ENCODE results near the gene CACNG8. TPM values are rescaled to one million over a fixed set of nuclear protein-coding genes. Genes with fewer than 3 reads are reported as not detected.

Gene CACNG8
- 0.39 TPM for polyA plus RNA-seq (2013, experiment 1 of 2)
- 0.42 TPM for polyA plus RNA-seq (2013, experiment 2 of 2)

DNA sequence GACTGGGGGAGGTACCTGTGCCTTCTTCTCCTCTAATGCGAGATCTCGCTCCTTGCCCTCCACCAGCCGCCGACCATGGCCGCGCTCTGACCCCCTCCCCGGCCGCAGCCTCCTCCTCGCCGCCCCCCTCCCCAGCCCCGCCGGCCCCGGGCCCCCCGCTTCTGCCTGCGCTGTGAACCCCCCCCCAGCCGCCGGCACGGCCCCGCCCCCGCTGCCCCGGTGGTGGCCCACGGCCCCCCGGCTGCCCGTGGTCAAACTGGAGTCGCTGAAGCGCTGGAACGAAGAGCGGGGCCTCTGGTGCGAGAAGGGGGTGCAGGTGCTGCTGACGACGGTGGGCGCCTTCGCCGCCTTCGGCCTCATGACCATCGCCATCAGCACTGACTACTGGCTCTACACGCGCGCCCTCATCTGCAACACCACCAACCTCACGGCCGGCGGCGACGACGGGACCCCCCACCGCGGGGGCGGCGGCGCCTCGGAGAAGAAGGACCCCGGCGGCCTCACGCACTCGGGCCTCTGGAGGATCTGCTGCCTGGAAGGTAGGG is at the start of gene CACNG8:
Gene CACNG8, plus strand, starts transcription at position 51 of the 545 bp plus-strand sequence.
- Histone ChIP-seq H2BK5ac (ENCODE audit: low read length) (no peak within 1 kb of the TSS), H3K27me3 (ENCODE audit: insufficient read depth, low read length, poor library complexity) (no peaks in the 10 kb centered on the region), H3K23ac (ENCODE audit: low read length) (no peak within 1 kb of the TSS), H2AK5ac (ENCODE audit: low read length) (no peak within 1 kb of the TSS), H2BK120ac (ENCODE audit: low read depth, low read length) (no peak within 1 kb of the TSS), H3K18ac (ENCODE audit: low read length) (no peak within 1 kb of the TSS), H4K5ac (ENCODE audit: low read length) (no peak within 1 kb of the TSS), H3K36me3 (ENCODE audit: control insufficient read depth, insufficient read depth, low read length) (no peaks in the 10 kb centered on the region), H3K79me1 (ENCODE audit: low read length) (peaks cover 2% of the 10 kb centered on the region), H3K79me2 (ENCODE audit: control insufficient read depth, insufficient read depth, low read length) (no peaks in the 10 kb centered on the region), H3K27ac (ENCODE audit: low read depth, low read length) (no peak within 1 kb of the TSS), H3K4me3 (ENCODE audit: low read length) (peak within 1 kb of the TSS; percentile 17), H2BK15ac (replicated peaks; ENCODE audit: low read depth) (no peak within 1 kb of the TSS), H3K56ac (ENCODE audit: low read length) (peak within 1 kb of the TSS; percentile 70), H4K8ac (ENCODE audit: low read depth, low read length) (no peak within 1 kb of the TSS), H3K4me2 (ENCODE audit: low read length) (peak within 1 kb of the TSS; percentile 49), H3K4me1 (ENCODE audit: control insufficient read depth, low read depth, low read length) (peaks cover 10% of the 10 kb centered on the region), H3K4ac (ENCODE audit: low read depth, low read length) (no peak within 1 kb of the TSS), H3K9ac (ENCODE audit: low read length) (peak within 1 kb of the TSS; percentile 52)
- WGBS (ENCODE audit: extremely low coverage, insufficient coverage, low lambda C conversion rate): no CpG with 5 or more reads among the region's 55 CpGs
- DNase-seq: no peak

DNA sequence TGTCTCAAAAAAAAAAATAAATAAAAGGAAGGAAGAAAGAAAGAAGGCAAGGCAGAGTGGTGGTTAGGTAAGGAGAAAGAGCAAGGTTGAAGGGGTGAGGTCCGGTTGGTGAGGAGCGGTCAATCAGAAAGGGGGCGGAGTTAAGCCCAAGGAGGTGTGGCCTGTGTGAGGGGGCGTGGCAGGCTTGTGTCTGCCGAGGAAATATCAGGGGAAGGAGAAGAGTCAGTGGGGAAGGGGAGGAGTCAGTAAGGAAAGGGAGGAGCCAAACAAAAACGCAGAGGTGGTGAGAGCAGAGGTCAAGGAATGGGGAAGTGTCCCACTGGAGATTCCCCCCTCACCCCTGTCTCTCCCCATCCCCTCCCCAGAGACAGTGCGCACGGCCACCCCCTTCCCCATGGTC is 47.7 kb upstream of the CACNG8 start:
- peak; percentile 57 for DNase-seq

DNA sequence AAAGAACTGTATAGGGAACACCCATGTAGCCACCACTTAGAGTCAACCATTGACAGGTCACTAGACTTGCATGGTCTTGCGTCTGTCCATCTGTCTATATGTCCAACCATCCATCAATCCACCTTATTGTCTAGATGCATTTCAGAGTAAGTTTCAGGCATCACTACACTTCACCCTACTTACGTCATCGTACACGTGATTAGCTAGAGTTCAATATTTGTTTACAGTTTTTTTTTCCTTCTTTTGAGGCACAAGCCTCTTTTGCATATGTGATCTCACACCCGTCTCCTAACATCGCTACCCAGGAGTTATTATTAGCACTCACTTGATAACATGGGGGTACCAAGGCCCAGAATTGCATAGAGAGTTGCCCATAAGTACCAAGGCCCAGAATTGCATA is 46.7 kb upstream of the CACNG8 start:
- Histone ChIP-seq H3K36me3 (ENCODE audit: control insufficient read depth, insufficient read depth, low read length) (peaks cover 2% of the 10 kb centered on the region), H3K27ac (ENCODE audit: low read depth, low read length) (no peak overlapping the region), H3K27me3 (ENCODE audit: insufficient read depth, low read length, poor library complexity) (no peaks in the 10 kb centered on the region), H3K56ac (ENCODE audit: low read length) (no peak overlapping the region), H2BK15ac (replicated peaks; ENCODE audit: low read depth) (no peak overlapping the region), H2BK5ac (ENCODE audit: low read length) (no peak overlapping the region), H3K4me1 (ENCODE audit: control insufficient read depth, low read depth, low read length) (no peaks in the 10 kb centered on the region), H3K79me1 (ENCODE audit: low read length) (no peaks in the 10 kb centered on the region), H4K8ac (ENCODE audit: low read depth, low read length) (no peak overlapping the region), H2AK5ac (ENCODE audit: low read length) (no peak overlapping the region), H3K79me2 (ENCODE audit: control insufficient read depth, insufficient read depth, low read length) (no peaks in the 10 kb centered on the region), H2BK120ac (ENCODE audit: low read depth, low read length) (no peak overlapping the region), H3K18ac (ENCODE audit: low read length) (no peak overlapping the region), H3K4me3 (ENCODE audit: low read length) (no peak overlapping the region), H3K9ac (ENCODE audit: low read length) (no peak overlapping the region), H4K5ac (ENCODE audit: low read length) (no peak overlapping the region), H3K4me2 (ENCODE audit: low read length) (no peak overlapping the region), H3K23ac (ENCODE audit: low read length) (no peak overlapping the region), H3K4ac (ENCODE audit: low read depth, low read length) (no peak overlapping the region)
- WGBS (ENCODE audit: extremely low coverage, insufficient coverage, low lambda C conversion rate): no CpG with 5 or more reads among the region's 6 CpGs
- no peak for DNase-seq

More for the DNA sequence above, 47.7 kb upstream of the CACNG8 start:
- Histone ChIP-seq H3K4me1 (ENCODE audit: control insufficient read depth, low read depth, low read length) (no peaks in the 10 kb centered on the region), H3K9ac (ENCODE audit: low read length) (no peak overlapping the region), H3K18ac (ENCODE audit: low read length) (no peak overlapping the region), H3K23ac (ENCODE audit: low read length) (no peak overlapping the region), H3K4ac (ENCODE audit: low read depth, low read length) (no peak overlapping the region), H3K36me3 (ENCODE audit: control insufficient read depth, insufficient read depth, low read length) (peaks cover 2% of the 10 kb centered on the region), H3K56ac (ENCODE audit: low read length) (no peak overlapping the region), H3K4me3 (ENCODE audit: low read length) (no peak overlapping the region), H3K27ac (ENCODE audit: low read depth, low read length) (no peak overlapping the region), H3K27me3 (ENCODE audit: insufficient read depth, low read length, poor library complexity) (peaks cover 5% of the 10 kb centered on the region), H2BK5ac (ENCODE audit: low read length) (no peak overlapping the region), H2AK5ac (ENCODE audit: low read length) (no peak overlapping the region), H2BK120ac (ENCODE audit: low read depth, low read length) (no peak overlapping the region), H3K79me2 (ENCODE audit: control insufficient read depth, insufficient read depth, low read length) (no peaks in the 10 kb centered on the region), H4K8ac (ENCODE audit: low read depth, low read length) (no peak overlapping the region), H3K4me2 (ENCODE audit: low read length) (no peak overlapping the region), H4K5ac (ENCODE audit: low read length) (no peak overlapping the region), H3K79me1 (ENCODE audit: low read length) (no peaks in the 10 kb centered on the region), H2BK15ac (replicated peaks; ENCODE audit: low read depth) (no peak overlapping the region)
- no CpG with 5 or more reads among the region's 8 CpGs for WGBS (ENCODE audit: extremely low coverage, insufficient coverage, low lambda C conversion rate)

DNA sequence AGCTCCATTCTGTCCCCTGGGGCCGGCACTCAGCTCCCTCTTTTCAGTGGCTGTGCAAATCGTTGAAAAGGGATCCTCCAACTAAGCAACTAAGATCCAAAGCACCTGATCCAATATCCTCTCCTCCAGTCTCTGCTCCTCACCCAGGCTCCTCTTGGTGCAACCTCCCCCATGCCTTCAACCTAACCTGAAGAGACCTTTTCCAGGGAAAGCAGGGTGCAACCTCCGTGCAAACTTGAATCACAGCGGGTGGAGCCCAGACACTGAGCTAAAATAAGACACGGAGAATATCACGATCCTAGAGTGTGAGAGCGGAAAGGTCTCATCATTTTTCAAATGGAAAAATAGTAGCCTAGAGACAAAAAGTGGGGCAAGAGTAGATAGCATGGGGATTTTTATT is 45.4 kb upstream of the CACNG8 start:
- Histone ChIP-seq H3K36me3 (ENCODE audit: control insufficient read depth, insufficient read depth, low read length) (peaks cover 2% of the 10 kb centered on the region), H2AK5ac (ENCODE audit: low read length) (no peak overlapping the region), H2BK120ac (ENCODE audit: low read depth, low read length) (no peak overlapping the region), H2BK15ac (replicated peaks; ENCODE audit: low read depth) (no peak overlapping the region), H3K79me2 (ENCODE audit: control insufficient read depth, insufficient read depth, low read length) (no peaks in the 10 kb centered on the region), H3K18ac (ENCODE audit: low read length) (no peak overlapping the region), H2BK5ac (ENCODE audit: low read length) (no peak overlapping the region), H3K79me1 (ENCODE audit: low read length) (no peaks in the 10 kb centered on the region), H3K56ac (ENCODE audit: low read length) (no peak overlapping the region), H4K5ac (ENCODE audit: low read length) (no peak overlapping the region), H4K8ac (ENCODE audit: low read depth, low read length) (no peak overlapping the region), H3K9ac (ENCODE audit: low read length) (no peak overlapping the region), H3K27me3 (ENCODE audit: insufficient read depth, low read length, poor library complexity) (no peaks in the 10 kb centered on the region), H3K4ac (ENCODE audit: low read depth, low read length) (no peak overlapping the region), H3K23ac (ENCODE audit: low read length) (no peak overlapping the region), H3K4me2 (ENCODE audit: low read length) (no peak overlapping the region), H3K27ac (ENCODE audit: low read depth, low read length) (no peak overlapping the region), H3K4me1 (ENCODE audit: control insufficient read depth, low read depth, low read length) (no peaks in the 10 kb centered on the region), H3K4me3 (ENCODE audit: low read length) (no peak overlapping the region)
- no peak for DNase-seq
- WGBS (ENCODE audit: extremely low coverage, insufficient coverage, low lambda C conversion rate): no CpG with 5 or more reads among the region's 7 CpGs

DNA sequence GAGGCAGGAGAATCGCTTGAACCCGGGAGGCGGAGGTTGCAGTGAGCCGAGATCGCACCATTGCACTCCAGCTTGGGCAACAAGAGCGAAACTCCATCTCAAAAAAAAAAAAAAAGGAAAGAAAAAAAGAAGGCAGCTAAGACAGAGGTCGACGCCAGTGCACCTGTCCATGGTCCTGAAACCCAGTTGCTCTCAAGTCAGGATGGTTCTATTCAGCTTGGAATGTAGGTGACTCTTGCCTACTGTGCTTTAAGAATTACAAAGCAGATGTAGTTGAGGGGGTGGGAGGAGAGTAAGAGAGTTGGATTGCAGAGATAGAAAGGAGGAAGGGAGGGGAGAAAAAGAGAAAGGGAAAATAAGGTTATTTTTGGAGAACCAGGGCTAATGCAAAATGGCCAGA is 35.0 kb upstream of the CACNG8 start:
- Histone ChIP-seq H3K27ac (ENCODE audit: low read depth, low read length) (no peak overlapping the region), H4K5ac (ENCODE audit: low read length) (no peak overlapping the region), H2BK5ac (ENCODE audit: low read length) (no peak overlapping the region), H3K56ac (ENCODE audit: low read length) (no peak overlapping the region), H3K79me2 (ENCODE audit: control insufficient read depth, insufficient read depth, low read length) (no peaks in the 10 kb centered on the region), H3K36me3 (ENCODE audit: control insufficient read depth, insufficient read depth, low read length) (no peaks in the 10 kb centered on the region), H3K9ac (ENCODE audit: low read length) (no peak overlapping the region), H3K4me2 (ENCODE audit: low read length) (no peak overlapping the region), H3K79me1 (ENCODE audit: low read length) (no peaks in the 10 kb centered on the region), H2BK15ac (replicated peaks; ENCODE audit: low read depth) (no peak overlapping the region), H3K18ac (ENCODE audit: low read length) (no peak overlapping the region), H3K4ac (ENCODE audit: low read depth, low read length) (no peak overlapping the region), H3K4me1 (ENCODE audit: control insufficient read depth, low read depth, low read length) (no peaks in the 10 kb centered on the region), H3K23ac (ENCODE audit: low read length) (no peak overlapping the region), H2BK120ac (ENCODE audit: low read depth, low read length) (no peak overlapping the region), H3K4me3 (ENCODE audit: low read length) (no peak overlapping the region), H3K27me3 (ENCODE audit: insufficient read depth, low read length, poor library complexity) (no peaks in the 10 kb centered on the region), H4K8ac (ENCODE audit: low read depth, low read length) (no peak overlapping the region), H2AK5ac (ENCODE audit: low read length) (no peak overlapping the region)
- DNase-seq: peak; percentile 90
- WGBS (ENCODE audit: extremely low coverage, insufficient coverage, low lambda C conversion rate): no CpG with 5 or more reads among the region's 8 CpGs

- H3K36me3 ChIP-seq (ENCODE audit: control insufficient read depth, insufficient read depth, low read length): no peaks in the 10 kb centered on the region
- no peak for DNase-seq
- H3K4me2 ChIP-seq (ENCODE audit: low read length): no peak overlapping the region
- H3K79me2 ChIP-seq (ENCODE audit: control insufficient read depth, insufficient read depth, low read length): no peaks in the 10 kb centered on the region
- no peaks in the 10 kb centered on the region for H3K4me1 ChIP-seq (ENCODE audit: control insufficient read depth, low read depth, low read length)
- no CpG with 5 or more reads among the region's 7 CpGs for WGBS (ENCODE audit: extremely low coverage, insufficient coverage, low lambda C conversion rate)
- H2AK5ac ChIP-seq (ENCODE audit: low read length): no peak overlapping the region
- H2BK15ac ChIP-seq (replicated peaks; ENCODE audit: low read depth): no peak overlapping the region
- H3K56ac ChIP-seq (ENCODE audit: low read length): no peak overlapping the region
- no peak overlapping the region for H2BK120ac ChIP-seq (ENCODE audit: low read depth, low read length)
- H3K9ac ChIP-seq (ENCODE audit: low read length): no peak overlapping the region
- no peak overlapping the region for H3K4me3 ChIP-seq (ENCODE audit: low read length)
- H4K5ac ChIP-seq (ENCODE audit: low read length): no peak overlapping the region
- H3K79me1 ChIP-seq (ENCODE audit: low read length): no peaks in the 10 kb centered on the region
- H3K27me3 ChIP-seq (ENCODE audit: insufficient read depth, low read length, poor library complexity): no peaks in the 10 kb centered on the region
- no peak overlapping the region for H3K23ac ChIP-seq (ENCODE audit: low read length)
- H3K18ac ChIP-seq (ENCODE audit: low read length): no peak overlapping the region
- H2BK5ac ChIP-seq (ENCODE audit: low read length): no peak overlapping the region
- H4K8ac ChIP-seq (ENCODE audit: low read depth, low read length): no peak overlapping the region
- no peak overlapping the region for H3K27ac ChIP-seq (ENCODE audit: low read depth, low read length)
- H3K4ac ChIP-seq (ENCODE audit: low read depth, low read length): no peak overlapping the region
These were observed 26.7 kb upstream of the CACNG8 start for GRCh38 chr19:53936029-53936428.

All from mesendoderm (in vitro differentiated cells).